Measurements from ENCODE around the gene CSTB. TPM values are rescaled to one million over a fixed set of nuclear protein-coding genes. Genes with fewer than 3 reads are reported as not detected.

CSTB gene
- total and polyA plus RNA-seq, 4 donors = 3.8 to 62.4 (median 33.7) TPM

DNA sequence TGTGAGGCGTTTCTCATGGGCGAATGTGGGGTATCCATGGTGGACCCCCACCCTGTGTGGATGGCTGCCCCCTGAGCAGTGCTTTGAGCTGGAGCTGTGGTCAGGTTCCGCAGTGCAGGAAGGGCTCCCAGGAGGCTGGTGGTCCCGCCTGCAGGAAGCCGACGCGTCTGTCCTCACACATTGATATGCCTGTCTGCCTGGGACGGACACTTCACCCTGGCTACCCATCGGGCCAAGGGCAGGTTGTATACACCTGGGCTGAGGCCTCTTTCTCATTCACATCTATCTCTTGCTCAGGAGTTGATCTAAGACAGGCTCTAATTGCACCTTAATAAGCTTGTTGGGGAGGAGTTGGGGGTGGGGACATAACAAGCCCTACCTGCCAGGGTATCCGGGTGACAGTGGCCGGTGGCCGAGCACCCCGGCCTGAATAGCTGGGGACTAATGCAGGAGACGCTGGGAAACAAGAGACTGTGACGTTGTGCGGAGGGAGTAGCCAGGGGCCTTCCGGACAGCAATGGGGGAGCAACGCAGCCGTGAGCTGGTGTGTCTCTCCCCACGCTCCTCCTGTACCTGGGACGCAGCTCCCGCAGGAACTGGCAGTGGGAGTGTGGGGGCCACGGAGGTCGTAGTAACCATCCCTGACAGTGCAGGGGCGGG lies 35.5 kb downstream of the CSTB start:
- no peak for TF ChIP-seq HNF4A (conservative IDR thresholded peaks at IDR 0.05)
- no peak for TF ChIP-seq FOXA1 (IDR thresholded peaks at IDR 0.05)
- TF ChIP-seq, protein P1, sequence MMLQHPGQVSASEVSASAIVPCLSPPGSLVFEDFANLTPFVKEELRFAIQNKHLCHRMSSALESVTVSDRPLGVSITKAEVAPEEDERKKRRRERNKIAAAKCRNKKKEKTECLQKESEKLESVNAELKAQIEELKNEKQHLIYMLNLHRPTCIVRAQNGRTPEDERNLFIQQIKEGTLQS (IDR thresholded peaks at IDR 0.05) = no peak
- TF ChIP-seq, protein P2, sequence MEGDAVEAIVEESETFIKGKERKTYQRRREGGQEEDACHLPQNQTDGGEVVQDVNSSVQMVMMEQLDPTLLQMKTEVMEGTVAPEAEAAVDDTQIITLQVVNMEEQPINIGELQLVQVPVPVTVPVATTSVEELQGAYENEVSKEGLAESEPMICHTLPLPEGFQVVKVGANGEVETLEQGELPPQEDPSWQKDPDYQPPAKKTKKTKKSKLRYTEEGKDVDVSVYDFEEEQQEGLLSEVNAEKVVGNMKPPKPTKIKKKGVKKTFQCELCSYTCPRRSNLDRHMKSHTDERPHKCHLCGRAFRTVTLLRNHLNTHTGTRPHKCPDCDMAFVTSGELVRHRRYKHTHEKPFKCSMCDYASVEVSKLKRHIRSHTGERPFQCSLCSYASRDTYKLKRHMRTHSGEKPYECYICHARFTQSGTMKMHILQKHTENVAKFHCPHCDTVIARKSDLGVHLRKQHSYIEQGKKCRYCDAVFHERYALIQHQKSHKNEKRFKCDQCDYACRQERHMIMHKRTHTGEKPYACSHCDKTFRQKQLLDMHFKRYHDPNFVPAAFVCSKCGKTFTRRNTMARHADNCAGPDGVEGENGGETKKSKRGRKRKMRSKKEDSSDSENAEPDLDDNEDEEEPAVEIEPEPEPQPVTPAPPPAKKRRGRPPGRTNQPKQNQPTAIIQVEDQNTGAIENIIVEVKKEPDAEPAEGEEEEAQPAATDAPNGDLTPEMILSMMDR (IDR thresholded peaks at IDR 0.05; ENCODE audit: low read depth, low read length, missing input control) = no peak
- no peak for TF ChIP-seq NR2F2 (IDR thresholded peaks at IDR 0.05)
- no peak for TF ChIP-seq JUND (IDR thresholded peaks at IDR 0.05)
- no peak for TF ChIP-seq RAD21 (IDR thresholded peaks at IDR 0.05)
- TF ChIP-seq, protein P3, sequence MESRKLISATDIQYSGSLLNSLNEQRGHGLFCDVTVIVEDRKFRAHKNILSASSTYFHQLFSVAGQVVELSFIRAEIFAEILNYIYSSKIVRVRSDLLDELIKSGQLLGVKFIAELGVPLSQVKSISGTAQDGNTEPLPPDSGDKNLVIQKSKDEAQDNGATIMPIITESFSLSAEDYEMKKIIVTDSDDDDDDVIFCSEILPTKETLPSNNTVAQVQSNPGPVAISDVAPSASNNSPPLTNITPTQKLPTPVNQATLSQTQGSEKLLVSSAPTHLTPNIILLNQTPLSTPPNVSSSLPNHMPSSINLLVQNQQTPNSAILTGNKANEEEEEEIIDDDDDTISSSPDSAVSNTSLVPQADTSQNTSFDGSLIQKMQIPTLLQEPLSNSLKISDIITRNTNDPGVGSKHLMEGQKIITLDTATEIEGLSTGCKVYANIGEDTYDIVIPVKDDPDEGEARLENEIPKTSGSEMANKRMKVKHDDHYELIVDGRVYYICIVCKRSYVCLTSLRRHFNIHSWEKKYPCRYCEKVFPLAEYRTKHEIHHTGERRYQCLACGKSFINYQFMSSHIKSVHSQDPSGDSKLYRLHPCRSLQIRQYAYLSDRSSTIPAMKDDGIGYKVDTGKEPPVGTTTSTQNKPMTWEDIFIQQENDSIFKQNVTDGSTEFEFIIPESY (IDR thresholded peaks at IDR 0.05) = no peak
- no peak for TF ChIP-seq YY1 (IDR thresholded peaks at IDR 0.05)
- H3K36me3 ChIP-seq (ENCODE audit: control insufficient read depth in 4 of 4, insufficient read depth in 3 of 4, low read depth in 1 of 4, low read length in 3 of 4) = peaks cover 0 to 19% (median 13%) of the 10 kb centered on the region in 4 donors

DNA sequence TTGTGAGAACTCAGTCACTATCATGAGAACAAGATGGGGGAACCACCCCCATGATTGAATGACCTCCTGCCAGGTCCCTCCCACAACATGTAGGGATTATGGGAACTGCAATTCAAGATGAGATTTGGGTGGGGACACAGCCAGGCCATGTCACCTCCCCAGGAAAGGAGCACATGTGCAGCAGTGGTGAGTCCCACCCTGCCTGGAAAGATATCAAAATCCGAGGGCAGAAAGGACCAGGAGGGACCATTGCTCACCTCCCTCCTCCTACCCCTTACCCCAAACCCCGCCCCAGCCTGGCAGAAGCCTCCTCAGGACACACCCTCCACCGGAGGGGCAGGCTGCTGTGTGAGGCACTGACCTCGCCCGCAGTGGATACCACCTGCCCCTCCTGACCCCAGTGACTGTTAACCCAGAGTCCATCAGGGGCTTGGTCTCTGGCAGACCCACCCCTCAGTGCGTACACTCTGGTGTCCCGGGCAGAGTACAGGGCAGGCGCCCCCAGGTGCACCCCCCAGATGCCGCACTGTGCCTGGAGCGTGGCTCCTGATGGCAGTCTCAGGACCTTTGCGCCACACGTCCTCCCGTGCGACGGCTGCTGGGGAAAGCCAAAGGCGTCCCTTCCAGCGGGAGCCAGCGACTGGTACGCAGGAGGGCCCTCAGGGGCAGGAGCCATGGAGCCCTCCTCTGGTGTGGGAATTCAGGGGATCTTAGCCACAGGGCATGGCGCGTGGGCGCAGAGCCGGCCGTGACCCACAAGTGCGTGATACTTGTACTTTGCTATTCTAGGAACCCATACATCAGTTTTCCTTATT lies 36.3 kb downstream of the CSTB start:
- TF ChIP-seq EGR1 (IDR thresholded peaks at IDR 0.05; ENCODE audit: low read depth in 2 of 2) (no peak), SP1 (IDR thresholded peaks at IDR 0.05) (no peak), TAF1 (conservative IDR thresholded peaks at IDR 0.05) (no peak), NR2F2 (IDR thresholded peaks at IDR 0.05) (no peak)
- TF ChIP-seq, protein P3 (IDR thresholded peaks at IDR 0.05) = no peak
- Histone ChIP-seq H3K4me1 (ENCODE audit: control insufficient read depth in 4 of 4, insufficient read depth in 4 of 4, low read length in 3 of 4) (peaks cover 7 to 22% (median 17%) of the 10 kb centered on the region in 4 donors), H3K27me3 (ENCODE audit: control insufficient read depth in 4 of 4, insufficient read depth in 4 of 4, low read length in 3 of 4) (no peaks in the 10 kb centered on the region), H3K27ac (ENCODE audit: low read depth in 1 of 2, low read length in 2 of 2) (peak overlapping the region in 1 of 2 donors; percentile 54), H3K9ac (ENCODE audit: low read depth in 1 of 2, low read length in 2 of 2) (no peak overlapping the region), H3K36me3 (ENCODE audit: control insufficient read depth in 4 of 4, insufficient read depth in 3 of 4, low read depth in 1 of 4, low read length in 3 of 4) (peaks cover 0 to 14% (median 9%) of the 10 kb centered on the region in 4 donors), H3K4me3 (ENCODE audit: low read depth in 1 of 3, low read length in 3 of 3) (no peak overlapping the region), H3K9me3 (ENCODE audit: control insufficient read depth in 4 of 4, low read length in 3 of 4) (no peaks in the 10 kb centered on the region)
- 86% methylated on average over 25 of the region's 25 CpGs for WGBS
- peak; percentile 46 for DNase-seq (ENCODE audit: low spot score)

More for the DNA sequence above, 35.5 kb downstream of the CSTB start:
- no peak for DNase-seq (ENCODE audit: low spot score)
- Histone ChIP-seq H3K27me3 (ENCODE audit: control insufficient read depth in 4 of 4, insufficient read depth in 4 of 4, low read length in 3 of 4) (no peaks in the 10 kb centered on the region), H3K4me1 (ENCODE audit: control insufficient read depth in 4 of 4, insufficient read depth in 4 of 4, low read length in 3 of 4) (peaks cover 7 to 22% (median 17%) of the 10 kb centered on the region in 4 donors), H3K27ac (ENCODE audit: low read depth in 1 of 2, low read length in 2 of 2) (peak overlapping the region; percentile 54 to 75), H3K9ac (ENCODE audit: low read depth in 1 of 2, low read length in 2 of 2) (no peak overlapping the region), H3K4me3 (ENCODE audit: low read depth in 1 of 3, low read length in 3 of 3) (no peak overlapping the region), H3K9me3 (ENCODE audit: control insufficient read depth in 4 of 4, low read length in 3 of 4) (no peaks in the 10 kb centered on the region)
- whole genome bisulfite sequencing = 46% methylated on average over 25 of the region's 25 CpGs
